WERI-Rb-1 (cell line): ENCODE measurements around the gene DLGAP4.

Source experiments
- DNase-seq: peaks from one replicate; pipeline ENCODE4 v3.0.0-alpha.2; 2020
- H3K27ac ChIP-seq: fragments of 250-450 bp; sonication (Bioruptor Pico); 2 replicates; pipeline ENCODE4 v1.5.1; 2020; ENCODE audit warnings: mild to moderate bottlenecking, moderate library complexity
- H3K27me3 ChIP-seq: fragments of 250-450 bp; sonication (Bioruptor Pico); 2 replicates; pipeline ENCODE4 v1.5.1; 2021; ENCODE audit warnings: mild to moderate bottlenecking, low read depth, moderate library complexity; ENCODE audit not compliant: insufficient read depth, severe bottlenecking
- H3K36me3 ChIP-seq: fragments of 250-450 bp; sonication (Bioruptor Pico); 2 replicates; pipeline ENCODE4 v1.5.1; 2020; ENCODE audit warnings: mild to moderate bottlenecking, moderate library complexity
- H3K4me3 ChIP-seq: 2 replicates; pipeline ENCODE4 v1.5.1; 2011; ENCODE audit warnings: low read depth, mild to moderate bottlenecking, control low read depth, low read length
- H3K9me3 ChIP-seq: fragments of 250-450 bp; sonication (Bioruptor Pico); 2 replicates; pipeline ENCODE4 v1.5.1; 2021; ENCODE audit warnings: mild to moderate bottlenecking, moderate library complexity; ENCODE audit not compliant: severe bottlenecking
- TF ChIP-seq, protein P1 (sequence below): IDR thresholded peaks from 2 replicates; pipeline ENCODE4 v1.5.1; 2011; ENCODE audit warnings: low read depth, mild to moderate bottlenecking, control low read depth, inconsistent platforms, low read length

Gene DLGAP4

DNA sequence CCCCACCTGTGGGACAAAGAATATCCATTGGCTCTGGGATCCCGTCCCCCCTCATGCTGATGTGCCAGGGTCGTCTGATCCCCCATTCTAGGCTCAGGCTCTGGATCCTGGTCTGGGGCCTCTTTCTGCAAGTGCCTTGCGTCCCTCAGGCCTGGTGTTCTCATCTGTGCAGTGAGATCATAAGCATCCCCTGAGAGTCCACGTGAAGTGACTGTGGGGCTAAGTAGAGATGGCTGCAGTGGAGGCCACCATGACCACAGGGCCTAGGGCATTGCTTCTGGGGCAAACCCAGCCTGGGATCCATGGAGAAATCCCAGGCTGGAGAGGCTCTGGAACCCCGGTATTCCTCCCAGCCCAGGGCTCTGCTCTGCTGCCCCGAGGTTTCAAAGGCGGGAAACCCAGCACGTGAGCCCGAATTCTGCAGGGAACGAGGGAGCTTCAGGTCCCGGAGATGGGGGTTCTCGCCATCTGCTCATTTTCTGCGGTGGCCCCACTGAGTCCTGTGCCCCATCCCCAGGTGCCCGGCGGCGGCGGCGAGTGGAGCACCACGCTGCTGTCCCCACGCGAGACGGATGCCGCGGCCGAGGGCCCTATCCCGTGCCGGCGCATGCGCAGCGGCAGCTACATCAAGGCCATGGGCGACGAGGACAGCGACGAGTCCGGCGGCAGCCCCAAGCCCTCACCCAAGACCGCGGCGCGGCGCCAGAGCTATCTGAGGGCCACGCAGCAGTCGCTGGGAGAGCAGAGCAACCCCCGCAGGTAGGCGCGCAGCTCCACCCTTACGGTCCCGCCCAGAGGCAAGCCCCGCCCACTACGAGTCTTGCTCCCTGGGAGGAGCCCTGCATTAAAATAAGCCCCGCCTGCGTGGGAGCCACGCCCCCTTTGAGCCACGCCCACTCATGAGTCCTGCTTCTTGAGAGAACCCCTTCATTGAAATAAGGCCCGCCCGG is 129.7 kb downstream of the DLGAP4 start:
- Histone ChIP-seq H3K36me3 (no peaks in the 10 kb centered on the region), H3K27me3 (no peaks in the 10 kb centered on the region), H3K4me3 (no peak overlapping the region), H3K9me3 (no peaks in the 10 kb centered on the region), H3K27ac (no peak overlapping the region)
- DNase-seq, result peak; percentile 50
- TF ChIP-seq, protein P1, sequence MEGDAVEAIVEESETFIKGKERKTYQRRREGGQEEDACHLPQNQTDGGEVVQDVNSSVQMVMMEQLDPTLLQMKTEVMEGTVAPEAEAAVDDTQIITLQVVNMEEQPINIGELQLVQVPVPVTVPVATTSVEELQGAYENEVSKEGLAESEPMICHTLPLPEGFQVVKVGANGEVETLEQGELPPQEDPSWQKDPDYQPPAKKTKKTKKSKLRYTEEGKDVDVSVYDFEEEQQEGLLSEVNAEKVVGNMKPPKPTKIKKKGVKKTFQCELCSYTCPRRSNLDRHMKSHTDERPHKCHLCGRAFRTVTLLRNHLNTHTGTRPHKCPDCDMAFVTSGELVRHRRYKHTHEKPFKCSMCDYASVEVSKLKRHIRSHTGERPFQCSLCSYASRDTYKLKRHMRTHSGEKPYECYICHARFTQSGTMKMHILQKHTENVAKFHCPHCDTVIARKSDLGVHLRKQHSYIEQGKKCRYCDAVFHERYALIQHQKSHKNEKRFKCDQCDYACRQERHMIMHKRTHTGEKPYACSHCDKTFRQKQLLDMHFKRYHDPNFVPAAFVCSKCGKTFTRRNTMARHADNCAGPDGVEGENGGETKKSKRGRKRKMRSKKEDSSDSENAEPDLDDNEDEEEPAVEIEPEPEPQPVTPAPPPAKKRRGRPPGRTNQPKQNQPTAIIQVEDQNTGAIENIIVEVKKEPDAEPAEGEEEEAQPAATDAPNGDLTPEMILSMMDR, result no peak

DNA sequence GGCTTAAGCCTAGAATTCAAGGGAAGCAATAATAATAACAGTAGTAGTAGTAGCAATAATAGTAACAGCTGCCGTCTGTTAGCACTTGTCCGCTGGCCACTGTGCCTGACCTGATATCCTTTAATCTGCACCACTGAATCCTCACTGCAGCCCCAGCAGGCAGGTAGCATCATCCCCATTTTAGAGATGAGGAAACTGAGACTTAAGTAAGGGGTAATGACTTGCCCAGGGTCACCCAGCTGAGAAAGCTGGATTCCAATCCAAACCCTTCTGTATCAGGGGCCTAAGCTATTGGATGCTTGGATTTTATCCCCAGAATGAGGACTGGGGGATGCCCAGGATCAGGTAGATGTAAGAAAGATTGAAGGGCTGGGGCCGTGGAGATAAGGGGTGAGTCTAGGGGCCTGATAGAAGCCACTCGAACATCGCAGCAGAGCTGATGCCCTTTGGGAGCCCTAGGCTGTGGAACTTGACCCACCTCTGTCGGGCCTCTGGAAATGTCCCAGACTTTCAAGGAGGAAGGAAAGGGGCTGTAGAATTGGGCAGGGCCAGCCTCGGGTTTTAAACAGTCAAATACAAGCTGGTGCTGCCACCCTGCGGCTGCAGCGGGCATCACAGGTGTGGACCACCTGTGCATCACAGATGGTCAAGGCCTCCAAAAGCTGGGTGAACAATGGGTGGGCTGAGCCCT is 133.0 kb downstream of the DLGAP4 start:
- H3K4me3 ChIP-seq, result no peak overlapping the region
- TF ChIP-seq, protein P1, result peak; percentile 90
- no peaks in the 10 kb centered on the region for H3K27me3 ChIP-seq
- H3K9me3 ChIP-seq, result no peaks in the 10 kb centered on the region
- DNase-seq, result peak; percentile 72
- H3K36me3 ChIP-seq, result no peaks in the 10 kb centered on the region
- no peak overlapping the region for H3K27ac ChIP-seq

DNA sequence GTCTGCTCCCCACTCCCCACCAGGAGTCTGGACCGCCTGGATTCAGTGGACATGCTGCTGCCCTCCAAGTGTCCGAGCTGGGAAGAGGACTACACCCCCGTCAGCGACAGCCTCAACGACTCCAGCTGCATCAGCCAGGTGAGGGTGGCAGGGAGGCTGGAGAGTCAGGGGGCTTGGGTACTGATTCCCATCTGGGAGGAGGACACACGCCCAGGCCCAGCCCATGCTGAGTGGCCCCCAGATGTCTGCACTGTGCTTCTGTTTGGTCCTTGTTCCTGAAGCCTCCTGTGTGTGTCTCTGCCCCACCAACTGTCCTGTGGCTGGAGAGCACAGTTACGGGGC is 133.6 kb downstream of the DLGAP4 start:
- H3K27me3 ChIP-seq, result no peaks in the 10 kb centered on the region
- H3K4me3 ChIP-seq, result no peak overlapping the region
- H3K36me3 ChIP-seq, result no peaks in the 10 kb centered on the region
- no peaks in the 10 kb centered on the region for H3K9me3 ChIP-seq
- H3K27ac ChIP-seq, result no peak overlapping the region
- TF ChIP-seq, protein P1, result no peak
- DNase-seq, result no peak

DNA sequence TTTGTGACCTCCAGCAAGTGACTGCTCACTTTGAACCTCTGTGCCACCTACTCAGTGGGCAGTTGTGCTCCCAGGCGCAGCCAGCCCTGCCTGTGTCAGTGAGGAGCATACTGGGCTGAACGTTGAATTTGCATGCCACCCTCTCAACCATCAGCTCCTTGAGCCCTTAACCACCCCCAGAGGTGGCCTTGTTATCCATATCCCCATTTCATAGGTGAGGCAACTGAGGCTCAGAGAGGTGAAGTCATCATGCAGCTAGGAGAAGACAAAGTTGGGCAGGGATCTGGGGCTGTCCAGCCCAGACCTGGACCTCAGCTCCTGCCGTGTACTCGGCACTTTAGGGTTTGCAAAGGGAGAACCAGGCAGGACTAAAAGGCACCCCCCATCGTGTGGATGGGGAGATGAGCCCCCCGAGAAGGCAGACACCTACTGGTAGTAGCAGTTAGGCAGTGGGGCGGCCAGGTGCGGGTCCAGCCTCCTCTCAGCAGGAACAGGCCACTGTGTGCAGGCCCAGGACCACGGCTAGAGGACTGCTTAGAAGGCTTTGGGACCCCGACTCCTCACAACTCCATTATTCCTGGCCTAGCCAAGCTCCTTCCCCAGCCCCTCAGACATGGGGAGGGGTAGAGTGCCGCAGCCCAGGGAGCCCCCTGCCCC is 134.4 kb downstream of the DLGAP4 start:
- Histone ChIP-seq H3K27ac (no peak overlapping the region), H3K4me3 (no peak overlapping the region), H3K36me3 (no peaks in the 10 kb centered on the region), H3K9me3 (no peaks in the 10 kb centered on the region), H3K27me3 (no peaks in the 10 kb centered on the region)
- no peak for DNase-seq
- TF ChIP-seq, protein P1, result no peak

DNA sequence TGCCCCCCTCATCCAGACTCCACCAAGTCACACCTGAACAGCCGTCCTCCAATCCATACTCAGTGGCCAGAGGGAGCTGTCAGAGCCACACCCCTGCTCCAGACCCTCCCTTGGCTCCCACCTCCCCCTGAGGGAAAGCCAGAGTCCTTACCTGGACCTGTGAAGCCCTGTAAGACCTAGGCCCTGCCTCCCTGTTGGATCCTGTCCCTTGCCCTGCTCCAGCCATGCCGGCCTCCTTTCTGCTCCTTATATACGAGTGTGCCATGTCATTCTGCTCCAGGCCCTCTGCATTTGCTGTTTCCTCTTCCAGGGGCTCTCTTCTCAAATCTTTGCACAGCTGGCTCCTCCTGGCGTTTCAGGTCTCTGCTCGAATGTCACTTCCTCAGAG is 134.9 kb downstream of the DLGAP4 start:
- no peaks in the 10 kb centered on the region for H3K9me3 ChIP-seq
- TF ChIP-seq, protein P1, result no peak
- no peaks in the 10 kb centered on the region for H3K27me3 ChIP-seq
- no peak overlapping the region for H3K4me3 ChIP-seq
- DNase-seq, result no peak
- H3K36me3 ChIP-seq, result no peaks in the 10 kb centered on the region
- no peak overlapping the region for H3K27ac ChIP-seq
